Transverse colon (tissue), 4 donors: ENCODE results near the gene BDKRB1. TPM values are rescaled to one million over a fixed set of nuclear protein-coding genes. Genes with fewer than 3 reads are reported as not detected.

Experiments
- DNase-seq: peaks from one replicate; pipeline ENCODE4 v3.0.0-alpha.2; 2019
- H3K27ac ChIP-seq, 4 donors: fragments of 200-600 bp; sonication (generic); 2 replicates each; pipeline ENCODE4 v1.5.1; 2016 to 2018; ENCODE audit warnings: inconsistent platforms in 4 of 4
- H3K27me3 ChIP-seq: fragments of 200-600 bp; sonication (generic); 2 replicates; pipeline ENCODE4 v1.5.1; 2017; ENCODE audit warnings: inconsistent platforms
- H3K36me3 ChIP-seq, 4 donors: fragments of 200-600 bp; sonication (generic); 2 replicates each; pipeline ENCODE4 v1.5.1; 2017 to 2019; ENCODE audit warnings: inconsistent platforms in 4 of 4
- H3K4me1 ChIP-seq, 4 donors: fragments of 200-600 bp; sonication (generic); 2 replicates each; pipeline ENCODE4 v1.5.1; 2017 to 2020; ENCODE audit warnings: inconsistent platforms in 4 of 4
- H3K4me3 ChIP-seq, 4 donors: fragments of 200-600 bp; sonication (generic); 1 replicate in 1 of 4; 2 replicates in 3 of 4; pipeline versions ENCODE4 v1.5.1 to v1.6.1; 2017 to 2019; ENCODE audit warnings: inconsistent platforms in 4 of 4
- H3K9me3 ChIP-seq, 2 donors: fragments of 200-600 bp; sonication (generic); 2 replicates each; pipeline ENCODE4 v1.5.1; 2017 to 2019; ENCODE audit warnings: inconsistent platforms in 2 of 2
- CTCF ChIP-seq, 5 experiments: fragments of 200-600 bp in 3 of 5; fragments of 450-650 bp in 2 of 5; sonication (generic) in 3 of 5; IDR thresholded peaks; 1 replicate in 2 of 5; 2 replicates in 3 of 5; pipeline ENCODE4 v1.5.1; 2016 to 2017; ENCODE audit warnings: antibody characterized with exemption in 5 of 5, inconsistent platforms in 3 of 5, mild to moderate bottlenecking in 2 of 5, moderate library complexity in 1 of 5
- EP300 ChIP-seq: sonication (generic); formaldehyde crosslinking; IDR thresholded peaks from one replicate; pipeline ENCODE4 v1.6.1; 2017; ENCODE audit warnings: antibody characterized with exemption, low read depth
- POLR2A ChIP-seq: fragments of 450-650 bp; IDR thresholded peaks from one replicate; pipeline ENCODE4 v1.6.1; 2016; ENCODE audit warnings: antibody characterized with exemption, mild to moderate bottlenecking, moderate library complexity
- POLR2AphosphoS5 ChIP-seq, 3 donors: sonication (generic); formaldehyde crosslinking; IDR thresholded peaks; one replicate each; pipeline ENCODE4 v1.6.1; 2016; ENCODE audit warnings: antibody characterized with exemption in 3 of 3
- WGBS, 2 donors: methylation state at CpG; one replicate each; pipeline ENCODE4 v1.1.5; 2018; ENCODE audit warnings: low coverage in 1 of 2; 5-methylcytosine and 5-hydroxymethylcytosine counted together
- in situ Hi-C, 4 donors: fragments of 200-750 bp; cut with MboI; loops; one replicate each; pipeline versions ENCODE4 v1.15.0 to v1.15.1; 2017; ENCODE audit warnings: low sequenced_read_pairs in 3 of 4, low pct_ligation_motif_present in 1 of 4, low pct_unique_long_range_greater_than_20kb in 1 of 4
- intact Hi-C: fragments of 100-400 bp; cut with DNase I; formaldehyde crosslinking; loops from one replicate; pipeline ENCODE4 v1.15.1; 2023; ENCODE audit warnings: low total_unique reads
- total RNA-seq, 4 donors: library from RNA; depleted of rRNA; stranded (reverse); fragments of >200 nt; gene quantifications; one replicate each; pipeline ENCODE4 v1.1.0, GENCODE V29; 2016

Gene BDKRB1
- total RNA-seq, 4 donors from 2014 or later, result 1.1 to 4.4 (median 2.3) TPM

- H3K27me3 ChIP-seq, result no peaks in the 10 kb centered on the region
- TF ChIP-seq POLR2AphosphoS5 (IDR thresholded peaks at IDR 0.05), result no peak
- no peak for TF ChIP-seq POLR2A
- no peak for TF ChIP-seq EP300
- no peak for TF ChIP-seq CTCF (IDR thresholded peaks at IDR 0.05)
- in situ Hi-C loops (no loop called here), intact Hi-C loops (no loop called here)
- no peaks in the 10 kb centered on the region for H3K36me3 ChIP-seq
- H3K4me3 ChIP-seq, result no peak overlapping the region
- no peak overlapping the region for H3K27ac ChIP-seq
- H3K4me1 ChIP-seq, result peaks cover 0 to 9% (median under 1%) of the 10 kb centered on the region in 4 donors
- no peak for DNase-seq
- peaks cover 0 to 4% of the 10 kb centered on the region in 2 donors for H3K9me3 ChIP-seq
Observed at GRCh38 chr14:96212140-96212539, 43.9 kb upstream of the BDKRB1 start.

- Histone ChIP-seq H3K27me3 (no peaks in the 10 kb centered on the region), H3K36me3 (no peaks in the 10 kb centered on the region), H3K4me1 (peaks cover 0 to 6% (median 0%) of the 10 kb centered on the region in 4 donors), H3K27ac (no peak overlapping the region), H3K4me3 (no peak overlapping the region), H3K9me3 (peaks cover 0 to 4% of the 10 kb centered on the region in 2 donors)
- in situ Hi-C loops (no loop called here), intact Hi-C loops (no loop called here)
- DNase-seq, result no peak
- TF ChIP-seq CTCF (IDR thresholded peaks at IDR 0.05) (no peak), POLR2AphosphoS5 (IDR thresholded peaks at IDR 0.05) (no peak), EP300 (no peak), POLR2A (no peak)
- 85 to 100% methylated on average over 1 to 4 of the region's 4 CpGs for WGBS, 2 donors
Observed at GRCh38 chr14:96212896-96213295, 43.1 kb upstream of the BDKRB1 start.

GRCh38 chr14:96213871-96214465, 42.0 kb upstream of the BDKRB1 start:
- H3K36me3 ChIP-seq, result no peaks in the 10 kb centered on the region
- 40 to 77% methylated on average over 1 to 10 of the region's 10 CpGs for WGBS, 2 donors
- intact Hi-C loops (no loop called here), in situ Hi-C loops (no loop called here)
- DNase-seq, result no peak
- H3K27ac ChIP-seq, result peak overlapping the region in 1 of 4 donors; percentile 12
- peaks cover 0 to 6% (median 0%) of the 10 kb centered on the region in 4 donors for H3K4me1 ChIP-seq
- TF ChIP-seq CTCF (IDR thresholded peaks at IDR 0.05) (no peak), POLR2AphosphoS5 (IDR thresholded peaks at IDR 0.05) (no peak), POLR2A (no peak), EP300 (no peak)
- no peaks in the 10 kb centered on the region for H3K27me3 ChIP-seq
- no peak overlapping the region for H3K4me3 ChIP-seq
- H3K9me3 ChIP-seq, result peaks cover 0 to 4% of the 10 kb centered on the region in 2 donors

- no peaks in the 10 kb centered on the region for H3K27me3 ChIP-seq
- H3K4me3 ChIP-seq, result no peak overlapping the region
- no peaks in the 10 kb centered on the region for H3K36me3 ChIP-seq
- H3K4me1 ChIP-seq, result peaks cover 0 to 6% (median 0%) of the 10 kb centered on the region in 4 donors
- in situ Hi-C loops, result no loop called here
- DNase-seq, result no peak
- peaks cover 0 to 4% of the 10 kb centered on the region in 2 donors for H3K9me3 ChIP-seq
- intact Hi-C loops, result no loop called here
- H3K27ac ChIP-seq, result peak overlapping the region in 1 of 4 donors; percentile 21
- WGBS, 2 donors, result 73 to 77% methylated on average over 4 of the region's 4 CpGs
- TF ChIP-seq CTCF (IDR thresholded peaks at IDR 0.05) (no peak), POLR2AphosphoS5 (IDR thresholded peaks at IDR 0.05) (no peak), EP300 (no peak), POLR2A (no peak)
Observed at GRCh38 chr14:96214793-96215192, 41.2 kb upstream of the BDKRB1 start.
